ENCODE results near the gene IFI44.

DNA sequence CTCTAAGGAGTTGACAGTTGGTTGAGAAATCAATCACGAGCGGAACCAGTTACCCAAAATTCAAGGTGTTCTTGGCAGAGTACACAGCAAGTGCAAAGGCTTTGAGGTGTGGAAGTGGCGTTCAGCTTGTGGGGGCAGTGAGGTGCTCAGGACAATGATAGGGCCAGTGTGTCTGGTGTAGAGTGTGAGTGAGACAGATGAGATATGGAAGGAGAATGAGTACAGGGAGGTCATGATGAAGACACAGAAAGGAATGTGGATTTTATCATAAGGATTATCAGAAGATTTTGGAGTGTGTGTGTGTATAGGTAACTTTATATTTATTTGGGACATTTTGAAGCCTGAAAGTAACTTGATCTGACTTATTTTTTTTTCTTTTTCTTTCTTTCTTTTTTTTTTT lies 40.9 kb downstream of the IFI44 start:
- TF ChIP-seq, protein P1, sequence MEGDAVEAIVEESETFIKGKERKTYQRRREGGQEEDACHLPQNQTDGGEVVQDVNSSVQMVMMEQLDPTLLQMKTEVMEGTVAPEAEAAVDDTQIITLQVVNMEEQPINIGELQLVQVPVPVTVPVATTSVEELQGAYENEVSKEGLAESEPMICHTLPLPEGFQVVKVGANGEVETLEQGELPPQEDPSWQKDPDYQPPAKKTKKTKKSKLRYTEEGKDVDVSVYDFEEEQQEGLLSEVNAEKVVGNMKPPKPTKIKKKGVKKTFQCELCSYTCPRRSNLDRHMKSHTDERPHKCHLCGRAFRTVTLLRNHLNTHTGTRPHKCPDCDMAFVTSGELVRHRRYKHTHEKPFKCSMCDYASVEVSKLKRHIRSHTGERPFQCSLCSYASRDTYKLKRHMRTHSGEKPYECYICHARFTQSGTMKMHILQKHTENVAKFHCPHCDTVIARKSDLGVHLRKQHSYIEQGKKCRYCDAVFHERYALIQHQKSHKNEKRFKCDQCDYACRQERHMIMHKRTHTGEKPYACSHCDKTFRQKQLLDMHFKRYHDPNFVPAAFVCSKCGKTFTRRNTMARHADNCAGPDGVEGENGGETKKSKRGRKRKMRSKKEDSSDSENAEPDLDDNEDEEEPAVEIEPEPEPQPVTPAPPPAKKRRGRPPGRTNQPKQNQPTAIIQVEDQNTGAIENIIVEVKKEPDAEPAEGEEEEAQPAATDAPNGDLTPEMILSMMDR (IDR thresholded peaks at IDR 0.05 in 4 of 5, conservative IDR thresholded peaks at IDR 0.05 in 1 of 5) = no peak
- no peak for TF ChIP-seq POLR2A (IDR thresholded peaks at IDR 0.05)

Measured in gastrocnemius medialis (tissue), 4 donors.